Measurements from ENCODE around the gene EHMT2.

The EHMT2 gene

GRCh38 chr6:31836474-31837368 is 60.8 kb downstream of the EHMT2 start:
- DNase-seq: no peak

GRCh38 chr6:31836047-31836473 is 61.4 kb downstream of the EHMT2 start:
- no peak for DNase-seq

- DNase-seq: peak; percentile 83
These were observed 62.9 kb downstream of the EHMT2 start for GRCh38 chr6:31834367-31835250.

- DNase-seq: no peak
These were observed 65.9 kb downstream of the EHMT2 start for GRCh38 chr6:31831350-31832215.

- no peak for DNase-seq
These were observed 66.6 kb downstream of the EHMT2 start for GRCh38 chr6:31830886-31831335.

Data from NCI-H748 treated with DMSO at 0.1 percent for 48 hours (cell line).